ENCODE data around the gene VPS26A. TPM values are rescaled to one million over a fixed set of nuclear protein-coding genes. Genes with fewer than 3 reads are reported as not detected.

VPS26A gene
- total RNA-seq, 1 donor from 2014 or later = 55.8 TPM

DNA sequence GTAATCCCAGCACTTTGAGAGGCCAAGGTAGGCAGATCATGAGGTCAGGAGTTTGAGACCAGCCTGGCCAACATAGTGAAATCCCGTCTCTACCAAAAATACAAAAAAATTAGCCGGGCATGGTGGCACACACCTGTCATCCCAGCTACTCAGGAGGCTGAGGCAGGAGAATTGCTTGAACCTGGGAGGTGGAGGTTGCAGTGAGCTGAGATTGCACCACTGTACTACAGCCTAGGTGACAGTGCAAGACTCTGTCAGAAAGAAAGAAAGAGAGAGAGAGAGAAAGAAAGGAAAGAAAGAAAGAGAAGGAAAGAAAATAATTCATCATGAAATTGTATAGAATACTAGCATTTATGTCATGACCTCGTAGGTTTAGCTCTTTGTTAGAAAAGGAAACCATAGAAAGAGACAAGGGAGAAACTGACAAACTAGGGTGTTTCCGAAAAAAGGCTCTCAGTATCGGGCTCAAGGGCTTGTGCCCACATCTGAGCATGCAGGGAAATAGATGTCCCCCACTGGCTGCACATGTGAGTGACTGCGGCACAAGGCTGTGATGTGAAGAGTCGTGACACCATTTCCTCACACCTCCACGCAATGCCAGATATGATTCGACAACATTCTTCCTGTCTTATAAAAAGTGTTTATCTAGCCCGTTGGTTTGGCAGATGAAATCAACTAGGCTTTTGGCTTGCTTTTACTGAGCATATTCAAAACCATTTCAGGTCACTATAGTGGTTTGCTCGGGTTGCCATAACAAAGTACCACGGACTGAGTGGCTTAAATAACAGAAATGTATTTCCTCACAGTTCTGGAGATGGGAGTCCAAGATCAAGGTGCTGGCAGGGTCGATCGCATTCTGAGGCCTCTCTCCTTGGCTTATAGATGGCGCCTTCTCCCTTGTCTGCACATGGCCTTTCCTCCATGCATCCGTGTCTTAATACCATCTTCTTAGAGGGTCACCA, 34.1 kb upstream of the VPS26A start:
- no peak for DNase-seq
- Mint-ChIP-seq H3K9me3 (ENCODE audit: unreplicated experiment) (no peaks in the 10 kb centered on the region), H3K4me1 (ENCODE audit: low read depth, unreplicated experiment) (no peaks in the 10 kb centered on the region), H3K4me3 (ENCODE audit: unreplicated experiment) (no peak overlapping the region), H3K36me3 (ENCODE audit: unreplicated experiment) (no peaks in the 10 kb centered on the region), H3K27me3 (ENCODE audit: unreplicated experiment) (peaks cover 1% of the 10 kb centered on the region), H3K27ac (ENCODE audit: unreplicated experiment) (no peak overlapping the region)
- TF ChIP-seq, protein P1, sequence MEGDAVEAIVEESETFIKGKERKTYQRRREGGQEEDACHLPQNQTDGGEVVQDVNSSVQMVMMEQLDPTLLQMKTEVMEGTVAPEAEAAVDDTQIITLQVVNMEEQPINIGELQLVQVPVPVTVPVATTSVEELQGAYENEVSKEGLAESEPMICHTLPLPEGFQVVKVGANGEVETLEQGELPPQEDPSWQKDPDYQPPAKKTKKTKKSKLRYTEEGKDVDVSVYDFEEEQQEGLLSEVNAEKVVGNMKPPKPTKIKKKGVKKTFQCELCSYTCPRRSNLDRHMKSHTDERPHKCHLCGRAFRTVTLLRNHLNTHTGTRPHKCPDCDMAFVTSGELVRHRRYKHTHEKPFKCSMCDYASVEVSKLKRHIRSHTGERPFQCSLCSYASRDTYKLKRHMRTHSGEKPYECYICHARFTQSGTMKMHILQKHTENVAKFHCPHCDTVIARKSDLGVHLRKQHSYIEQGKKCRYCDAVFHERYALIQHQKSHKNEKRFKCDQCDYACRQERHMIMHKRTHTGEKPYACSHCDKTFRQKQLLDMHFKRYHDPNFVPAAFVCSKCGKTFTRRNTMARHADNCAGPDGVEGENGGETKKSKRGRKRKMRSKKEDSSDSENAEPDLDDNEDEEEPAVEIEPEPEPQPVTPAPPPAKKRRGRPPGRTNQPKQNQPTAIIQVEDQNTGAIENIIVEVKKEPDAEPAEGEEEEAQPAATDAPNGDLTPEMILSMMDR (IDR thresholded peaks at IDR 0.05; ENCODE audit: partially characterized antibody, unreplicated experiment) = no peak

DNA sequence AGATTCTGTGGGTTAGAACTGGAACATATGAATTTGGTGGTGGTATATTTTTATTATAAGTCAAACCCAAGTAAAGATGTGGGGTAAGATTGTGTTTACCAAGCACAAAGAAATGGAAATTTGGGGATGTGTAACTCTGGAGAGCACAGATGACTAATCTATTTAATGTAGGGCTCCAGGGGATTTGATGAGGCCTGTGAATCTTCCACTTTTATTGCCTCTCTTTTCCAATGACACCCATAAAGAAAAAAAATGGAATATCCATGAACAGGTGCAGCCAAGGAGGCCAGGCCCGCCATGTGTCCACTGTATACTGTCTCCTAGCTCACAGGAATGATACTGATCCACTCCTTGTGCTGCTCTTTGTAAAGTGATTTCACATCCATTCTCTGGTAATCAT, 33.3 kb upstream of the VPS26A start:
- no peak overlapping the region for H3K4me3 Mint-ChIP-seq (ENCODE audit: unreplicated experiment)
- TF ChIP-seq, protein P1 (IDR thresholded peaks at IDR 0.05; ENCODE audit: partially characterized antibody, unreplicated experiment) = no peak
- peaks cover 1% of the 10 kb centered on the region for H3K27me3 Mint-ChIP-seq (ENCODE audit: unreplicated experiment)
- no peaks in the 10 kb centered on the region for H3K9me3 Mint-ChIP-seq (ENCODE audit: unreplicated experiment)
- DNase-seq = no peak
- H3K27ac Mint-ChIP-seq (ENCODE audit: unreplicated experiment) = no peak overlapping the region
- no peaks in the 10 kb centered on the region for H3K4me1 Mint-ChIP-seq (ENCODE audit: low read depth, unreplicated experiment)
- H3K36me3 Mint-ChIP-seq (ENCODE audit: unreplicated experiment) = no peaks in the 10 kb centered on the region

DNA sequence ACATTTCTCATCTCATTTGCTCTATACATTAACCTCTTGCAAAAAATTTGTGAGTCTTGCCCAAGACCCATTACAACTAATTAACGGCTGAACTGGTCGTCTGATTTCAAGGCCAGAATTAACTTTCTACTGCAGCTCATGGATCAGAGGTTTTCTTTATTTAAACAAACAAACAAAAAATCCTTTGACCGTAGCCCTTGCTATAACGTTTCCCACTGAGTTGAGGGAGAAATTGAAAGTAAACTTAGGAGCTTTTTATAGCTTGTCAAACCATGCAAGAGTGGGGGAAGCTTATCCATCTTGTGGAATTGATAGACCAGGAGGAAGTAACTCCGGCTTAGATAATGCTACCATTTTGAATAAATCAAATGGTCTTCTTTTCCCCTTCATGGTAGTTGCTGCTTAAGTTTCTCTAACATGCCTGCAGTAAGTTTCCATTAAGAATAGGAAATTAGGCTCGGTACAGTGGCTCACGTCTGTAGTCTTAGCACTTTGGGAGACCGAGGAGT, 32.8 kb upstream of the VPS26A start:
- H3K36me3 Mint-ChIP-seq (ENCODE audit: unreplicated experiment) = no peaks in the 10 kb centered on the region
- no peak overlapping the region for H3K27ac Mint-ChIP-seq (ENCODE audit: unreplicated experiment)
- H3K27me3 Mint-ChIP-seq (ENCODE audit: unreplicated experiment) = peaks cover 1% of the 10 kb centered on the region
- no peaks in the 10 kb centered on the region for H3K4me1 Mint-ChIP-seq (ENCODE audit: low read depth, unreplicated experiment)
- H3K4me3 Mint-ChIP-seq (ENCODE audit: unreplicated experiment) = no peak overlapping the region
- no peaks in the 10 kb centered on the region for H3K9me3 Mint-ChIP-seq (ENCODE audit: unreplicated experiment)
- DNase-seq = no peak
- TF ChIP-seq, protein P1 (IDR thresholded peaks at IDR 0.05; ENCODE audit: partially characterized antibody, unreplicated experiment) = no peak

DNA sequence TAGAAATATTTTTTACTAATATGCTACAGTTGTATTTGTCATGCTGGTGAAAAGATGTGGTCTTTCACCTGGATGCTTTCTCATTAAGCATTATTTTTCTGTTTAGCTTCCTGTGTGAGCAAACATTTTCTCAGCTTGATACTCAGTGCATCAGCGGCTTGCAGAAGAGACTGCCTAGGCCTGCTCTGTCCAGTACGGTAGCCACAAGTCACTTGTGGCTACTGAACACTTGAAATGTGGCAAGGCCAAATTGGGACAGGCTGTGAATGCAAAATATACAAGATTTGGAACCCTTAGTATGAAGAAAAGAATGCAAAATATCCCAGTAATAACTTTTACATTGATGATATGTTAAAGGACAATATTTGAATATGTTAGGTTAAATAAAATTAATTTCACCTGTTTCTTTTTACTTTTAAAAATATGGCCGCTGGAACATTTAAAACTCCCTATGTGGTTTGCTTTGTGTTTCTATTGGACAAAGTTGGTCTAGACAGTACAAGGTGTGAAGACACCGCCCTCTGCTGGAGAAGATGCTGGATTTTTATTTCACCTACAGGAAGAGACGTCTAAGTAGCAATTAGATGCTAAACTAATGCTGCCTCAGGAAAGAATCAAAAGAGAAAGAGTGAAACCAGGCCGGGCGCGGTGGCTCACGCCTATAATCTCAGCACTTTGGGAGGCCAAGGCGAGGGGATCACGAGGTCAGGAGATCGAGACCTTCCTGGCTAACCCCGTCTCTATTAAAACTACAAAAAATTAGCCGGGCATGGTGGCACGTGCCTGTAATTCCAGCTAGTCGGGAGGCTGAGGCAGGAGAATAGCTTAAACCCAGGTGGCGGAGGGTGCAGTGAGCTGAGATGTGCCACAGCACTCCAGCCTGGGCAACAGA, 30.8 kb upstream of the VPS26A start:
- Mint-ChIP-seq H3K36me3 (ENCODE audit: unreplicated experiment) (no peaks in the 10 kb centered on the region), H3K4me3 (ENCODE audit: unreplicated experiment) (no peak overlapping the region), H3K27me3 (ENCODE audit: unreplicated experiment) (peaks cover 1% of the 10 kb centered on the region), H3K4me1 (ENCODE audit: low read depth, unreplicated experiment) (no peaks in the 10 kb centered on the region), H3K27ac (ENCODE audit: unreplicated experiment) (no peak overlapping the region), H3K9me3 (ENCODE audit: unreplicated experiment) (no peaks in the 10 kb centered on the region)
- TF ChIP-seq, protein P1 (IDR thresholded peaks at IDR 0.05; ENCODE audit: partially characterized antibody, unreplicated experiment) = peak; percentile 78
- peak; percentile 62 for DNase-seq

Measured in glutamatergic neuron (in vitro differentiated cells).